Suprapubic skin (tissue), 4 donors: ENCODE data around the gene CDON. TPM values are rescaled to one million over a fixed set of nuclear protein-coding genes. Genes with fewer than 3 reads are reported as not detected.

Source experiments
- DNase-seq, 2 donors: peaks; one replicate each; pipeline ENCODE4 v3.0.0-alpha.2; 2019; ENCODE audit warnings: low spot score in 2 of 2
- H3K27ac ChIP-seq: fragments of 200-600 bp; sonication (generic); one replicate; pipeline ENCODE4 v1.5.1; 2019
- H3K27me3 ChIP-seq: fragments of 200-600 bp; sonication (generic); one replicate; pipeline ENCODE4 v1.5.1; 2019
- H3K36me3 ChIP-seq: fragments of 200-600 bp; sonication (generic); one replicate; pipeline ENCODE4 v1.5.1; 2019
- H3K4me1 ChIP-seq: fragments of 200-600 bp; sonication (generic); one replicate; pipeline ENCODE4 v1.5.1; 2019
- H3K4me3 ChIP-seq: fragments of 200-600 bp; sonication (generic); one replicate; pipeline ENCODE4 v1.5.1; 2019; ENCODE audit warnings: mild to moderate bottlenecking
- H3K9me3 ChIP-seq: fragments of 200-600 bp; sonication (generic); one replicate; pipeline ENCODE4 v1.5.1; 2019
- CTCF ChIP-seq, 2 donors: fragments of 200-600 bp in 1 of 2; fragments of 450-650 bp in 1 of 2; sonication (generic) in 1 of 2; IDR thresholded peaks; one replicate each; pipeline ENCODE4 v1.5.1; 2016 to 2019; ENCODE audit warnings: antibody characterized with exemption in 2 of 2, mild to moderate bottlenecking in 1 of 2, moderate library complexity in 1 of 2
- EP300 ChIP-seq: sonication (generic); formaldehyde crosslinking; IDR thresholded peaks from one replicate; pipeline ENCODE4 v1.6.1; 2017; ENCODE audit warnings: antibody characterized with exemption
- POLR2A ChIP-seq, 2 donors: fragments of 450-650 bp; IDR thresholded peaks; one replicate each; pipeline ENCODE4 v1.6.1; 2017; ENCODE audit warnings: antibody characterized with exemption in 2 of 2, mild to moderate bottlenecking in 2 of 2, moderate library complexity in 2 of 2
- POLR2AphosphoS5 ChIP-seq, 3 donors: sonication (generic); formaldehyde crosslinking; IDR thresholded peaks; one replicate each; pipeline ENCODE4 v1.6.1; 2017; ENCODE audit warnings: antibody characterized with exemption in 3 of 3
- WGBS: methylation state at CpG from one replicate; pipeline ENCODE4 v1.1.5; 2018; 5-methylcytosine and 5-hydroxymethylcytosine counted together
- total RNA-seq, 4 donors: library from RNA; depleted of rRNA; stranded (reverse); fragments of >200 nt; gene quantifications; one replicate each; pipeline ENCODE4 v1.1.0, GENCODE V29; 2016

Gene CDON
- total RNA-seq, 4 donors from 2014 or later = 27.6 to 67.4 (median 43.1) TPM

DNA sequence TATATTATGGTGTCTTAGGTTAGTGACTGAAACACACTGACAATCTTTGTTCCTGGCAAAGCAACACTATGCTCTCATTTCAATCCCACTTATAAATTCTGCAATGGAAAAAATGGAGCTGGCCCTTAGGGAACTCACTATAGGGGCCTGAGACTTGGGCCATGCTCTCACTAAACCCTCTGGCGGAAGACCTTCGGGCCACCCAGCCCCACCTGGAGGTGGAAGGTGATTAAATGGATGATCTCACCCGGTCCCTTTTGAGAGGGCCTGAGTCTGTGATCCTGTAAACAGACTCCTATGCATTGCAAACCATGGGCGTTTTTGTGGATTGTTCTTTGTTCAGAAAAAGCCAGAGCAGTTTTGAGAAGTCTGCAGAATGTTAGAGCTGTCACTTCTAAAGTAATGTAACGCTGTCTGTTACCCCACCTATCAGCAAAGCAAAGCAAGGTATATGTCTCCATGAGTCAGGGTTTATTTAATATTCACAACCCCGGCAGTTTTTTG, 17.0 kb upstream of the CDON start:
- no peaks in the 10 kb centered on the region for H3K36me3 ChIP-seq
- peaks cover 18% of the 10 kb centered on the region for H3K4me1 ChIP-seq
- peak overlapping the region; percentile 1 for H3K27ac ChIP-seq
- H3K9me3 ChIP-seq = no peaks in the 10 kb centered on the region
- H3K4me3 ChIP-seq = no peak overlapping the region
- DNase-seq = no peak
- WGBS = 45% methylated on average over 6 of the region's 6 CpGs
- no peaks in the 10 kb centered on the region for H3K27me3 ChIP-seq
- TF ChIP-seq POLR2AphosphoS5 (IDR thresholded peaks at IDR 0.05) (no peak), EP300 (no peak), CTCF (IDR thresholded peaks at IDR 0.05) (no peak), POLR2A (IDR thresholded peaks at IDR 0.05) (no peak)

DNA sequence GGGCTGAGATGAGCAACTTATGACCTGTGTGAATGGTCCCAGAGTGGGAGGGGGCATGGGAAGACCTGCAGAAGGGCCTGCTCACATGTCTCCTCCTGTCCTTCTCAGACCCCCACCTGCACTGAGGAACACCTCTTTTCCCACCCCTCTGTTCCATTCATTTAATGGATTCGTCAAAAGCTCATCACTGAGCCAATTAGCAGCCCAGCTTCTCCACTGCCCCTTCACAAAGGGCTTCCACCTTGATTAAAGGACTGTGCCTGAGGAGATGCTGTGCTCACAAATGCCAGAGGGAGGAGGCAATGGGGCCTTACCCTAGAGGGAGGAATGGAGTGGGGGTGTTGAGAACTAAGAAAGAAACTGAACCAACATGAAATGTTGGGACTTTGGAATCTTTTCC, 14.0 kb upstream of the CDON start:
- WGBS = 67% methylated on average over 1 of the region's 1 CpG
- TF ChIP-seq POLR2A (IDR thresholded peaks at IDR 0.05) = no peak
- no peak for TF ChIP-seq CTCF (IDR thresholded peaks at IDR 0.05)
- Histone ChIP-seq H3K36me3 (no peaks in the 10 kb centered on the region), H3K4me1 (peaks cover 14% of the 10 kb centered on the region), H3K4me3 (no peak overlapping the region), H3K27ac (no peak overlapping the region), H3K27me3 (no peaks in the 10 kb centered on the region), H3K9me3 (no peaks in the 10 kb centered on the region)
- DNase-seq = no peak

- no peak overlapping the region for H3K27ac ChIP-seq
- DNase-seq = no peak
- no peak overlapping the region for H3K4me3 ChIP-seq
- WGBS = 62% methylated on average over 9 of the region's 9 CpGs
- no peaks in the 10 kb centered on the region for H3K4me1 ChIP-seq
- TF ChIP-seq CTCF (IDR thresholded peaks at IDR 0.05) = no peak
- no peak for TF ChIP-seq POLR2AphosphoS5 (IDR thresholded peaks at IDR 0.05)
- TF ChIP-seq EP300 = no peak
- TF ChIP-seq POLR2A (IDR thresholded peaks at IDR 0.05) = no peak
- no peaks in the 10 kb centered on the region for H3K36me3 ChIP-seq
- H3K27me3 ChIP-seq = no peaks in the 10 kb centered on the region
- H3K9me3 ChIP-seq = no peaks in the 10 kb centered on the region
Measured at GRCh38 chr11:126072801-126073594, 10.3 kb upstream of the CDON start.

- 73% methylated on average over 5 of the region's 5 CpGs for WGBS
- no peaks in the 10 kb centered on the region for H3K9me3 ChIP-seq
- TF ChIP-seq EP300 = no peak
- TF ChIP-seq CTCF (IDR thresholded peaks at IDR 0.05) = no peak
- no peak for TF ChIP-seq POLR2A (IDR thresholded peaks at IDR 0.05)
- no peak for TF ChIP-seq POLR2AphosphoS5 (IDR thresholded peaks at IDR 0.05)
- no peaks in the 10 kb centered on the region for H3K27me3 ChIP-seq
- no peaks in the 10 kb centered on the region for H3K36me3 ChIP-seq
- H3K4me1 ChIP-seq = no peaks in the 10 kb centered on the region
- H3K27ac ChIP-seq = no peak overlapping the region
- H3K4me3 ChIP-seq = no peak overlapping the region
- DNase-seq = no peak
Measured at GRCh38 chr11:126072141-126072741, 9.6 kb upstream of the CDON start.

GRCh38 chr11:126063507-126063852, 814 bp upstream of the CDON start:
- H3K27me3 ChIP-seq = no peaks in the 10 kb centered on the region
- TF ChIP-seq POLR2AphosphoS5 (IDR thresholded peaks at IDR 0.05) = no peak
- H3K9me3 ChIP-seq = no peaks in the 10 kb centered on the region
- peak overlapping the region; percentile 80 for H3K4me3 ChIP-seq
- WGBS = 25% methylated on average over 10 of the region's 10 CpGs
- H3K27ac ChIP-seq = no peak overlapping the region
- no peak for DNase-seq
- H3K4me1 ChIP-seq = peaks cover 42% of the 10 kb centered on the region
- H3K36me3 ChIP-seq = no peaks in the 10 kb centered on the region
